HG03342 (cell line): ENCODE results near the gene DNAJB6.

Source experiments
- ATAC-seq: cut with Tn5 transposase; IDR thresholded peaks from one replicate; pipeline ENCODE4 v1.9.1; 2021; ENCODE audit warnings: mild to moderate bottlenecking, moderate library complexity; ENCODE audit not compliant: unreplicated experiment

DNAJB6 gene

GRCh38 chr7:157462840-157463239 lies 126.0 kb downstream of the DNAJB6 start:
- no peak for ATAC-seq

GRCh38 chr7:157463245-157463644 lies 126.4 kb downstream of the DNAJB6 start:
- no peak for ATAC-seq

GRCh38 chr7:157464111-157464970 lies 127.5 kb downstream of the DNAJB6 start:
- ATAC-seq: no peak

DNA sequence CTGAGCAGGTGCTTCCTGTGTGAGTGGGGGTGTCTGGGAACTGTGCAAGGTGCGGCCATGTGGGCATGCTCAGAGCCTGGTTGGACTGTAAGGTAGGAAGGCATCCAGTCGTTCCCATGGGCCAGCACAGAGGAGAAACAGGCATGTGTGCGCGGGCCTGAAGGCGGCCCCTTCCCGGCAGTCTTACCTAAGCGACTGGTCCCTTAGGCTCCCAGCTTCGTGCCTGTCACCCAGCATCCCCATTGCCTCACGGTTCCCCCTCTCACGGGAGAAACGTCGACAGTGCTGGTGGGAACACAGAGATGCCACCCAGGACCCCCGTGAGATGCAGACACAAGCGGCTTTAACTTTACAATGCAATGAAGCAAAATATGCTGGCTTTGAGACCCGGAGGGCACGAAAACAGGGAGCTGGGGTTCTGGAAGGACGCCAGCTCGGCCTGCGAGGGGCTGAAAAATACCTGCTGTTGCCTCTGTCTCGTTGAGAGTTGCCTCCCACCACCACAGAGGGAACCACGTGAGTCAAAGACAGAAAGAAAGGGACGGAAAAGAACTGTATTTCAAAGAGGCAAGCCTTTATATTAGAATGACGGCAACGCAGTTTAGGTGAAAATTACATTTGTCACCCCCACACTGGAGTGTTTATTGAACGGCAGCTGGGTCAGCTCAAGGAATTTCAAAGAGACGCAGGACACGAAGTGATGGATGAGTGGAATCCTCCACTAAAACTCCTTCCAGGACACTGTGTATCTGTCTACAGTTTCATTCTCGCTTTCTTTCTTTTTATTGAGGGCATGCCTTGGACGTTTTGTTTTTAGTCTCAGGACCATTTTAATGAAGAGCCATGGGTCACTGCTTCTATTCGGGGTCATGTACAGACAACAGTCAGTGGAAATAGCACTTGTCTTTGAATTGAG lies 128.4 kb downstream of the DNAJB6 start:
- ATAC-seq: no peak

GRCh38 chr7:157465891-157466866 lies 129.4 kb downstream of the DNAJB6 start:
- ATAC-seq: no peak

- ATAC-seq: no peak
Observed at GRCh38 chr7:157466867-157467261, 130.1 kb downstream of the DNAJB6 start.
